Uterus (tissue), 2 donors: Measurements from ENCODE around the gene CTR9.

Experiments
- POLR2A ChIP-seq, 2 donors: fragments of 450-650 bp; IDR thresholded peaks; one replicate each; pipeline ENCODE4 v1.6.1; 2016; ENCODE audit warnings: antibody characterized with exemption in 2 of 2, mild to moderate bottlenecking in 1 of 2, moderate library complexity in 1 of 2
- TF ChIP-seq, protein P1 (sequence below), 4 experiments: fragments of 200-600 bp in 2 of 4; fragments of 450-650 bp in 2 of 4; sonication (generic) in 2 of 4; IDR thresholded peaks; one replicate each; pipeline ENCODE4 v1.5.1; 2016 to 2019; ENCODE audit warnings: antibody characterized with exemption in 4 of 4, mild to moderate bottlenecking in 2 of 4, moderate library complexity in 1 of 4

DNA sequence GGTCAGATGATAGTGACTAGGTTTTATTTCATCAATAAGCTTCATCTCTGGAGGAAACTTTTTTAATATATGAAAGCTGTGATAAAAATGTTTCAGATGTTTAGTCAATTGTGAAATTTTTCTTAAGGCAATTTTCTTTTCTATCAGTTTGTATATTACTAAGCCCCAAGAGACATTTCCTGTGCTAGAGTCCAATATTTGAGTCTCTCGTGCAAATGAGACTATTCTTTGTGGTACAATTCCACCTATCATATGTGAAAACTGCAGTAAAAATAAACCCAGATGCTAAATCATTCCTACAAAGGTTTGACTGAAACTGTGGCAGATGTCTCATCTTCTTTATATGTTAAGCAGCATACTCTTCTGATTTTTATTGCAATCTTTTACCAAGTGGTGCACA, 28.0 kb downstream of the CTR9 start:
- TF ChIP-seq, protein P1, sequence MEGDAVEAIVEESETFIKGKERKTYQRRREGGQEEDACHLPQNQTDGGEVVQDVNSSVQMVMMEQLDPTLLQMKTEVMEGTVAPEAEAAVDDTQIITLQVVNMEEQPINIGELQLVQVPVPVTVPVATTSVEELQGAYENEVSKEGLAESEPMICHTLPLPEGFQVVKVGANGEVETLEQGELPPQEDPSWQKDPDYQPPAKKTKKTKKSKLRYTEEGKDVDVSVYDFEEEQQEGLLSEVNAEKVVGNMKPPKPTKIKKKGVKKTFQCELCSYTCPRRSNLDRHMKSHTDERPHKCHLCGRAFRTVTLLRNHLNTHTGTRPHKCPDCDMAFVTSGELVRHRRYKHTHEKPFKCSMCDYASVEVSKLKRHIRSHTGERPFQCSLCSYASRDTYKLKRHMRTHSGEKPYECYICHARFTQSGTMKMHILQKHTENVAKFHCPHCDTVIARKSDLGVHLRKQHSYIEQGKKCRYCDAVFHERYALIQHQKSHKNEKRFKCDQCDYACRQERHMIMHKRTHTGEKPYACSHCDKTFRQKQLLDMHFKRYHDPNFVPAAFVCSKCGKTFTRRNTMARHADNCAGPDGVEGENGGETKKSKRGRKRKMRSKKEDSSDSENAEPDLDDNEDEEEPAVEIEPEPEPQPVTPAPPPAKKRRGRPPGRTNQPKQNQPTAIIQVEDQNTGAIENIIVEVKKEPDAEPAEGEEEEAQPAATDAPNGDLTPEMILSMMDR (IDR thresholded peaks at IDR 0.05) = no peak
- no peak for TF ChIP-seq POLR2A (IDR thresholded peaks at IDR 0.05)
